NCI-H345 (cell line): ENCODE data around the gene ZNF318.

Source experiments
- DNase-seq: peaks from one replicate; lab custom pipeline; 2025; lab: John Stamatoyannopoulos, UW

ZNF318 gene

GRCh38 chr6:43301081-43301870 lies 68.2 kb downstream of the ZNF318 start:
- no peak for DNase-seq

GRCh38 chr6:43299338-43300293 lies 69.8 kb downstream of the ZNF318 start:
- DNase-seq: no peak

- no peak for DNase-seq
Measured at GRCh38 chr6:43298565-43299337, 70.7 kb downstream of the ZNF318 start.

- no peak for DNase-seq
Measured at GRCh38 chr6:43297644-43298564, 71.5 kb downstream of the ZNF318 start, which contains the start of gene SLC22A7. Gene SLC22A7 (plus strand): TSS chr6:43298260. CDS start chr6:43298359, 99 bp downstream.

- no peak for DNase-seq
Measured at GRCh38 chr6:43296780-43297497, 72.5 kb downstream of the ZNF318 start.

- no peak for DNase-seq
Measured at GRCh38 chr6:43295456-43295855, 74.0 kb downstream of the ZNF318 start.

GRCh38 chr6:43294536-43294935 lies 74.9 kb downstream of the ZNF318 start:
- no peak for DNase-seq

- DNase-seq: no peak
Measured at GRCh38 chr6:43293698-43294097, 75.7 kb downstream of the ZNF318 start.

GRCh38 chr6:43292763-43293318 lies 76.6 kb downstream of the ZNF318 start:
- DNase-seq: no peak

- no peak for DNase-seq
Measured at GRCh38 chr6:43292341-43292740, 77.1 kb downstream of the ZNF318 start.

GRCh38 chr6:43291708-43292107 lies 77.7 kb downstream of the ZNF318 start:
- DNase-seq: no peak

GRCh38 chr6:43290905-43291355 lies 78.5 kb downstream of the ZNF318 start:
- DNase-seq: no peak

GRCh38 chr6:43290339-43290904 lies 79.0 kb downstream of the ZNF318 start:
- no peak for DNase-seq

- DNase-seq: no peak
Measured at GRCh38 chr6:43287717-43288679, 81.4 kb downstream of the ZNF318 start.

GRCh38 chr6:43286980-43287716 lies 82.3 kb downstream of the ZNF318 start:
- no peak for DNase-seq

- no peak for DNase-seq
Measured at GRCh38 chr6:43286456-43286979, 82.9 kb downstream of the ZNF318 start.
